IPS DF 19.7 (cell line): ENCODE measurements around the gene PRRT4.

Source experiments
- DNase-seq: peaks from one replicate; pipeline ENCODE4 v3.0.0-alpha.2; 2013; ENCODE audit warnings: low read depth, low spot score

The PRRT4 gene

DNA sequence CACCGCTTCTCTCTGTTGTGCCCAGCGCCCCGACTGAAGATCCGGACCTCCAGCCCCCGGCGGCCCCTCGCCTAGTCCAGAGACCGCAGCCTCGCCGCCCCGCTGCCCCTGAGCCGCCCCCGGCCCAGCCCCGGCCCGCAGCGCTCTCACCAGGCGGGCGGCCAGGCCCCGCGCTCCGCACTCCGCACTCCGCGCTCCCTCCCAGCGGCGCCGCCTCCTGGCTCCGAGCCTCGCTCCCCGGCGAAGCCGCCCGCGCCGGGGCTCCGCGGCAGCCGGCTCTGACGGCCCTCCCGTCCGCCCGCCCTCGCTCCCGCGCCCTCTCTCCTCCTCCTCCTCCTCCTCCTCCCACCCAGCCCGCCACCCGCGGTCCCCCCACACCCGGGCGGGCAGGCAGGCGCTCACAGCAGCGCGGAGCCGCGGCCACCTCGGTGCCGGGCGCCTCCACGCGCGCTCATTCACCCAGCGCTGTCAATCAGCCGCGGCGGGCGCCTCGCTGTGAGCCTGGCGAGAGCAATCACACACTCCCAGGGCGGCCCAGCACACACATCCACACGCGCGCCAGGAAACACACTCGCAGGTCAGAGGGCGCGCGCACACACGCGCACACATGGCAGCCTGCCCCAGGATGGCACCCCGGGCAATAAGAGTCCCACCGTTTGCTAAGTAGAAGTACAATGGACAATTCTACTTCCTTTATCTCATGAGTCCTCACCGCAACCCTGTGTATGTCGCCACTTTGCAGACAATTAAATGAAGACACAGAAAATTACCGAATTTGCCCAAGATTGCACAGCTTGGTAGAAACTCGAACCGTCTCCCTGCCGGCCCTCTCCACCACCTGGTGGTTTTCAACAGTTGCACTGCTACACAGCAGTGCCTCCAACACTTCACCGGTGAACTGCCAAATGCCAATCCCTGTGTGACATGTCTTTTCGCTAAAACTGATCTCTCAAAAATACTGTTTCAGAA lies at the start of gene PRRT4:
Gene PRRT4 (minus strand): TSS at position 280 of the 969 bp plus-strand sequence.
- DNase-seq = no peak

DNA sequence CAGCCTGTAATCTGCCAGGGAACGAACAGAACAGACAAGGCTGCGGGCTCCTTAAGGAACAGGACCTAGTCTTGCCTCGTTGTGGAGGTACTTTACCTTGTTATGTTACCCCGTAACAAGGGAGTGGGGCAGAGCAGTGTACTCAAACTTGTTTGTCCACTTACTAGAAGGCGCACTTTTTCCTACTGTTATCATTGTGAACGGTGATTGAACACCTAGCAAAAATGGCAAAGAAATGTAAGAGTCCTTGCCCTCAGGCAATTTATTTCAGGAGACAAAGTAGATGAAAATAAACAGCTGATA lies 48.9 kb upstream of the PRRT4 start:
- DNase-seq = no peak

DNA sequence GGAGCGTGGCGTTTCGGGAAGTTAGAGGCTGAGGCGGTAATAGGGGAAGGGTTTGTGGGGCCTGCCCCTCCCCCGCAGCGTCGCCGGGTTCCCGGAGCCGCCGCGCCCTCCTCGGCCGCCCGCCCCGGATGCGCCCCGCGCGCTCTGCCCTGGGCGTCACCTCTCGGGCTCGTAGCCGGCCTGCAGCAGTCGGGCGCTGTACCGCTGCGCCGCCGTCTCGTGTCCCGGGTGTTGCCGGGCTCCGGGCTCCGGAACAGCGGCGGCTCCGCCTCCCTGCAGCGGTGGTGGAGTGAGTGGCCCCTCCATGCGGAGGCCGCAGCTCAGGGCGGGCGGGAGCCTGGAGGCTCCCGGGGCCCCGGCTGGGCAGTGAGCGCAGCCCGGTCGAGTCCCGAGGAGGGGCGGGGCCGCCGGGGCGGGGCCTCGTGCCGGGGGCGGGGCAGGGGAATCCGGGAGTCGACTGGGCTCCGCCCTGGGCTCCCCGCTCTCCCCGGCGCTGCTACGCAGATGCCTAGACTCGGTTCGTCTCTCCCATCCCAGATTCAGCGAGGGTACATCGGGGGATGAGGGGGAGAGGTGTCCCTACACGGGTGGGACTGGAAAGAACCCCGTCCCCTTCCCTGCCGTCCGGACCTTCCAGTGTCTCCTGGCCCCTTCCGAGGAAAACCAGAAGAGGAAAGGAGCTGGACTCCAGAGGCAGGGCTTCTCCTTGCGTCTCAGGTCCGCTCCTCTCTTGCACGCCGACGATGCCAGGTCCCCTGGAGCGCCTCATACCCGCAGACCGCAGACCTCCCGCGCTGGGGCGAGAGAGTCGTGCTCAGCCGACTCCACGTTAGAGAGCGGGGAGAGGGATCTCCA lies 48.3 kb upstream of the PRRT4 start, which contains the start of gene IMPDH1:
Gene IMPDH1 (minus strand): TSS at position 387 of the 855 bp plus-strand sequence. CDS start 81 bp downstream, at position 306.
- no peak for DNase-seq

DNA sequence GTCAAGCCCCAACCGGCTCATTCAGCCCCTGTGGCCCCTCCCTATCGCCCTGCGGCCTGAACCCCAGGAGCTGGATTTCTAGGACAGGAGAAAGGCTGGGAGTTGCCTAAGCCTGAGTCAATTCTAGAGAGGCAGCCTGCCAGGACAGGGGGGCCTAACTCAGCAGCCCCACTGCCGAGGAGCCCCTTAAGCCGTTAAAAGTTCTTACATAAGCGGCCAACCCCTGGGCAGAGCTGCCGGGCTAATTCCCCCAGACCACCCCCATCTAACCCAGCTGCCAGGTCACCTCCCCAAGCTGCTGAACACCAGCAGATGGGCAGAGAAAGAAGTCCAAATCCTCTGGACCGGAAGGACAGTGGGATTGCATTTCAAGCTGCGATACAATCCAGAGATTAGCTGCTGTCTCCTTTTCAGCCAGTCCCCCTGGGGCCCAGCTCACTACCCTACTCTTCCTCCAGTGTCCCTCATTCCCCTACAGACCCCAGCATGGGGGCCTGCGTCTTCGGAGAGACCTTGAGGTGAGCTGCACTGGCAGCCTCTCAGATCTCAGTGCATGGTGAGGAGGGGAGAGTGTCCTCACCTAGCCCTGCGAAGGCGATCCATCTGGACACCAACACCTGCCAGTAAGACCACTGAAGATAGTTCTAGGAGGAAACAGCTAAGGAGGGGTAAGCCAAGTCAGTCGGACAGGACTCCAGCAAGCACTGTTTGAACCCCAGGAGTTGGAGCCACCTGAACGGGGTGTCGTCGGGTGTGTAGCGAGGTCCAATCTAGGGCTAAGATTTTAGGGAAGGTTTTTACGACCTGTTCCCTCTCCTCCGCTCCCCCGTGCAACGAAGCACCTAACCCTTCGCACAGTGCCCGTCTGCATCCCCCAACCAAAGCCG lies 47.5 kb upstream of the PRRT4 start:
- DNase-seq = no peak

GRCh38 chr7:128407751-128408708 lies 46.5 kb upstream of the PRRT4 start:
- no peak for DNase-seq

- no peak for DNase-seq
Measured at GRCh38 chr7:128407233-128407589, 45.7 kb upstream of the PRRT4 start.

DNA sequence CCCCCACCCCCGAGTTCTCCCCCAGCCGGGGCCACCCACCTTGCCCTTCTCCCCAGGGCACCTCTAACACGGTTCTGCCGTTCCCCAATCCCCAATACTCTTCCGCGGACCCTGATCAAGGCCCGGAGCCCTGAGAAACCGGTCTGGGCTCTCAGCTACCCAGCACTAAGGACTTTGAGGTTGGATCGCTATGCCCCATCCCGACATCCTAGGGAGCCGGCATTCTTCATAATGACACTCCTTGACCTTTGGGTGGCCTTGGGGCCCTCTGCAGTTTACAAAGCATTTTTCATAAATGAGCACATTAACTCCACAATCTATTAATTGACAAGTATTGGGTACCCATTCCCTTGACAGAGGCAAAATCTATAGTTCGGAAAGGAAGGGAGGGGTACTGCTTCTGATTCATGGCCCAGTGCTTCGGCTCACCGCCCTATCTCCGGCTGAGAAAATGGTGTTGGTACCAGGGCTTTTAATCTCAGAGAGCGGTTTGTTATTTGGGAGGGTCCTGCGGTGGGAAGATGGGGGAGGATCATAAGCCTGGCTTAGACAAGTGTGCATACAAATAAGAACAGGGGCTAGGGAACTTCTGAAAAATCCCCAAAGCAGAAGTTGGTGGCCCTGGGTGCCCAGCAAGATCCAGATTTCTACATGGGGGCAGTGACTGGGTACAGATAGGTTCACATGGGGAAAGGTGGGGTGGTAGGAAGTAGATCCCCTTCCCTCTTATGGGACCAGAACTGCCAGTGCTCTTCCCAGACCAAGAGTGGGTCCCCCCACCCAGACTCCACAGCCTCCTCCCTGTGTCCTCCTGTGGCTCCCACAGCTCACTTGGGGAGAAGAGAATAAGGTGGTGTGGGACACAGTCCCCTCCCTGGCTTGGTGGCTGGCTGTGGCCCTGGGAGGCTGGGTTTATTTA lies 45.1 kb upstream of the PRRT4 start:
- no peak for DNase-seq

DNA sequence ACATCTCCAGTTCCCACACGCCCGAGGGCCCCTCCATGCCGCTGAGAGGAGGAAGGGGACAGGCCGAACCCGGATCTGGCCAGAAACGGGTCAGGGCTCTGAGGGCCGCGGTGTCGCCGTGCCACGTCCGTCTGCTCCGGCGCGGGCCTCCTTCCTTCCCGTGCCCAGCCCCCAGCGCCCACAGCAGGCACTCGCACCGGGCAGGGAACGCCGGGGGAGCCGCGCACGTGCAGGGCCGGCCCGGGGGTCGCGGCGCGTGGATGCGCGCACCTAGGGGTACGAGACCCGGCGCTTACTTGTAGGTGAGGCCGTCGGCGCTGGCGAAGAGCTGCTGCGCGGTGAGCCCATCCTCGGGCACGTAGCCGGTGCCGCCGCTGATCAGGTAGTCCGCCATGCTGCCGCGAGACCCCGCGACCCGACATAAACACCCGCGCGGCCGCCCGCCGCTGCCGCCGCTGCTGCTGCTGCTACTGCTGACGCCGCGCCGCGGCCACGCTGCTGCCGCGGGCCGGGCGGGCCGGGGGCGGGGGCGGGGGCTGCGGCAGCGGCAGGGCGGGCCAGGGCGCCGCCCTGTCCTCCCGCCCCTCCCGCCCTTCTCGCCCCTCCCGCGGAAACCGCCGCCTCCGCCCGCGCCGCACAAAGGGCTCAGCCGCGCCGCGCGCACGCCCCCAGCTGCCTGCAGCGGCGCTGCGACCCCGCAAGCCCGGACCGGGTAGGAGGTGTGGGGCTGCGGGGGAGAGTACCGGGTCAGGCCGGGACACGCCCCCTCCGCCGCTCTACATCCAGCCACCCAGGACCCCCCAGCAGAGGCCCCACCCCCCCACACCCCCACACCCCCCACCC lies 44.2 kb upstream of the PRRT4 start:
- no peak for DNase-seq

- DNase-seq = no peak
Measured at GRCh38 chr7:128404886-128405470, 43.5 kb upstream of the PRRT4 start.

DNA sequence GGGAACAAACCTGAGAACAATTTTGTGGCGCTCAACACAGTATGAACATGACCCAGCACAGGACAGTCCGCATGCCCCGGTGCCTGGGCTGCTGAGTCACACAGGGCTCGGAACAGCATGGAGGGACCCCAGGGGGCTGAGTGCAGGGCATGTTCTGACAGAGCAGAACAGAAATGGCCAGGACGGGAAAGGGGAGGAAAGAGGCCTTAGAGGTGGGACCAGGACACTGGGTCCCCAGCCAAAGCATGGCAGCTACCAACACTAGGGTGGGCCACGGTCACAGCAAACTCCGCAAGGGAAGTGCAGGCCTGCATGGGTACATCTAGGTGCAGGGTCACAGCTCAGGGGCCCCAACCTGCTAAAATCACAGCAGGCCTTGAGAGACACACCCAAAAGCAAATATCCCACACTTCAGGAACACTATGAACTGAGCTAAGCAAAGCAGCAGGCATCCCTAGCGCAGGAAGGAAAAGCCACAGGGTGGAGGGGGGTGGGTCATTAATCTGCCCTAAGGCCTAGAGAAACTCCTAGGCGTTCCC lies 42.7 kb upstream of the PRRT4 start:
- DNase-seq = no peak

DNA sequence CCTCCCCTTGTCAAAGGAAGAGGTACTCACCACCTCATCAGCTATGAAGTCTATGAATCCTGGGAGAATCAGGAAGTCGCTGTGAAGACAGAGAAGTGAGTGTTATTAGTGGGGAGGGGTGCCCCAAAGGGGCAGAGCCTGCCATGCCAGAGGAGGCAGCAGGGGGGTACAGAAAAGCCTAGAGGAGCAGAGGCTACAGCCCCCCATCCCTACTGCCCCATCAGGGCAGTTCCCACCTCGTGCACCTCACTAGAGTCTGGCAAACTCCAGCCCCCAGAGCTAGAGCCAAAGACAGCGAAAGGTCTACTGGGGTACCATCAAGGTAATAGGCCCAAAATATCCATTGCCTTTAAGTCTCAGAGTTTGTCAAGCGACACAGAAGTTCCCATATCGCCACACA lies 42.2 kb upstream of the PRRT4 start:
- DNase-seq = no peak

DNA sequence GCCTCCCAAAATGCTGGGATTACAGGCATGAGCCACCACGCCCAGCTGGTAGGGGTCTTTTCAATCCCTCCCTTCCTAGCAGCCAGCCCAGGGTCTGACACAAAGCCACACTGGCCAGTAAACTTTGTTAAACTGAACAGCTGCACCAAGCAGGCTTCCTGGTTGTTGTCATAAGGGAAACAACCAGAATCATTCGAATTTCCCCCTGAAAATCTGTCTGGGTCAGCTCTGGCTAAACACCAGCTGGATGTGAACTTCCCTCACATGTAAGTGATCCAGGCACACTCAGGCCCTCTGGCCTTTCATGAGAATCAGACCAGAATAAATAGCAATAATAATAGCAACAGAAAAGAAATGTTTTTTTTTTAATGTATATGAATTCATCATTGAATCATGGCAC lies 40.9 kb upstream of the PRRT4 start:
- DNase-seq = no peak

DNA sequence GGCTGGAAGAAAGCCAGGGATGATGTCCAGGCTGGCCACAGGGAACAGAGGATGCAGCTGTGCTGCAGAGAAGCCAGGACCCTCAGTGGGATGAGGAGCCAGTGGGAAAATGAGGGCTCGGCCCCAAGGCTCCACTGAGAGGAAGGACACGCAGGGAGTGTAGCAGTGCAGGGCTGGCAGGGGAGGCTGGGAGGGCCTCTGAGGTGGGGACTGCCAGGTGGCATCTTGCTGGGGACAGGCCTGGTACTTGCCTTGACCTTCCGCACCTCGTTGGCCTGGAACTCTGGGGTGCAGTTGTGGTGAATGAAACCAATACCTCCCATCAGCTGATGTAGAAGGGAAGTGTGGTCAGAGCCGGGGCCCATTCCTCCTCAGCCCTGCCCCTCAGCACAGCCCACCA lies 39.1 kb upstream of the PRRT4 start:
- DNase-seq = no peak

- no peak for DNase-seq
Measured at GRCh38 chr7:128399991-128400390, 38.5 kb upstream of the PRRT4 start.

GRCh38 chr7:128398841-128399135 lies 37.3 kb upstream of the PRRT4 start:
- no peak for DNase-seq

- DNase-seq = no peak
Measured at GRCh38 chr7:128398016-128398840, 36.7 kb upstream of the PRRT4 start.

GRCh38 chr7:128396357-128396756 lies 34.9 kb upstream of the PRRT4 start:
- no peak for DNase-seq
